ENCODE data around the gene ZNF845. TPM values are rescaled to one million over a fixed set of nuclear protein-coding genes. Genes with fewer than 3 reads are reported as not detected.

ZNF845 gene
- total and polyA plus RNA-seq, 10 of the 15 experiments (the other 5 are each of a cell fraction or from before 2014, with no cell fraction given): 0.58 to 8.2 (median 4.1) TPM

DNA sequence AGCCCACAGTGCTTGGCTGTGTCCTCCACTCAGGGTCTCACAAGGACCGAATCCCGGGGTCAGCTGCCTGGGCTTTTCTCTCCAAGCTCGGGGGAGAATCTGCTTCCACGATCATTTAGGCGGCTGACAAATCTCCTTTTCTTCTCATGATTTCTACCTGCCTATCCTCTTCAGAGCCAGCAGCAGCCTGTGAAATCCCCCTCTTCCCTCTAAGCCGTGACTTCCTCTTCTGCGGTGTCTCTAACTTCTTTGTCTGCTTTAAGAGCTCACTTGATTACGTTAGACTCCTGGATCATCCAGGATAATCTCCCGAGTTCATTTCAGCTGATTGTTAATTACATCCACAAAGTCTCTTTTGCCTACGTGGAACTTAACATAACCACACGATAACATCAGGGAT, 22.5 kb upstream of the ZNF845 start (continued):
- TF ChIP-seq SPI1 (IDR thresholded peaks at IDR 0.05; ENCODE audit: borderline replicate concordance, insufficient read depth, low read depth, low read length) (no peak; the same call in 1 of the 2 replicates), SUZ12 (IDR thresholded peaks at IDR 0.05; ENCODE audit: unreplicated experiment) (no peak), FOXK2 (IDR thresholded peaks at IDR 0.05) (no peak), KDM1A (IDR thresholded peaks at IDR 0.05; ENCODE audit: borderline replicate concordance) (no peak), SP1 (IDR thresholded peaks at IDR 0.05; ENCODE audit: low read depth, low read length) (no peak), SIX5 (IDR thresholded peaks at IDR 0.05; ENCODE audit: low read depth, low read length, severe bottlenecking) (no peak)
- TF ChIP-seq, protein P1, sequence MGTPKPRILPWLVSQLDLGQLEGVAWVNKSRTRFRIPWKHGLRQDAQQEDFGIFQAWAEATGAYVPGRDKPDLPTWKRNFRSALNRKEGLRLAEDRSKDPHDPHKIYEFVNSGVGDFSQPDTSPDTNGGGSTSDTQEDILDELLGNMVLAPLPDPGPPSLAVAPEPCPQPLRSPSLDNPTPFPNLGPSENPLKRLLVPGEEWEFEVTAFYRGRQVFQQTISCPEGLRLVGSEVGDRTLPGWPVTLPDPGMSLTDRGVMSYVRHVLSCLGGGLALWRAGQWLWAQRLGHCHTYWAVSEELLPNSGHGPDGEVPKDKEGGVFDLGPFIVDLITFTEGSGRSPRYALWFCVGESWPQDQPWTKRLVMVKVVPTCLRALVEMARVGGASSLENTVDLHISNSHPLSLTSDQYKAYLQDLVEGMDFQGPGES (IDR thresholded peaks at IDR 0.05): no peak

- H2AFZ ChIP-seq (ENCODE audit: control insufficient read depth, low read depth, low read length): no peak overlapping the region
- no peak overlapping the region for H3K27ac ChIP-seq (ENCODE audit: control insufficient read depth, insufficient read depth)
- no peak overlapping the region for H3K4me2 ChIP-seq (ENCODE audit: control insufficient read depth, insufficient read depth)
- intact Hi-C loops (cut with micrococcal nuclease; ENCODE audit: unreplicated experiment): no loop called here
- BruUV-seq (replicated peaks): no TSS peak
- H3K79me2 ChIP-seq (ENCODE audit: control insufficient read depth, insufficient read depth, low read length): no peaks in the 10 kb centered on the region
- H4K20me1 ChIP-seq (ENCODE audit: control insufficient read depth, insufficient read depth): no peaks in the 10 kb centered on the region
- H3K4me1 ChIP-seq (ENCODE audit: control insufficient read depth, insufficient read depth, low read length): no peaks in the 10 kb centered on the region
- H3K9me3 ChIP-seq (replicated peaks; ENCODE audit: control insufficient read depth, insufficient read depth, low read length): no peaks in the 10 kb centered on the region; the same call in 1 of the 3 replicates
- in situ Hi-C loops (cut with MboI): no loop called here
- no peaks in the 10 kb centered on the region for H3K36me3 ChIP-seq (ENCODE audit: control insufficient read depth in 2 of 2, insufficient read depth in 2 of 2, low read length in 1 of 2)
- no peak overlapping the region for H3K9ac ChIP-seq (ENCODE audit: control insufficient read depth, insufficient read depth, low read length)
- ChIA-PET SMC1A (ENCODE audit: uncharacterized antibody, unreplicated experiment) (no interaction called here), CTCF (no interaction called here), POLR2A (no interaction called here), RAD21 (ENCODE audit: unreplicated experiment) (no interaction called here)
- TF ChIP-seq IKZF2 (IDR thresholded peaks at IDR 0.05) (no peak), ZNF384 (IDR thresholded peaks at IDR 0.05; ENCODE audit: borderline replicate concordance, low read depth, low read length) (no peak), ATF7 (IDR thresholded peaks at IDR 0.05; ENCODE audit: low read depth) (peak; percentile 65)
- TF ChIP-seq, protein P2, sequence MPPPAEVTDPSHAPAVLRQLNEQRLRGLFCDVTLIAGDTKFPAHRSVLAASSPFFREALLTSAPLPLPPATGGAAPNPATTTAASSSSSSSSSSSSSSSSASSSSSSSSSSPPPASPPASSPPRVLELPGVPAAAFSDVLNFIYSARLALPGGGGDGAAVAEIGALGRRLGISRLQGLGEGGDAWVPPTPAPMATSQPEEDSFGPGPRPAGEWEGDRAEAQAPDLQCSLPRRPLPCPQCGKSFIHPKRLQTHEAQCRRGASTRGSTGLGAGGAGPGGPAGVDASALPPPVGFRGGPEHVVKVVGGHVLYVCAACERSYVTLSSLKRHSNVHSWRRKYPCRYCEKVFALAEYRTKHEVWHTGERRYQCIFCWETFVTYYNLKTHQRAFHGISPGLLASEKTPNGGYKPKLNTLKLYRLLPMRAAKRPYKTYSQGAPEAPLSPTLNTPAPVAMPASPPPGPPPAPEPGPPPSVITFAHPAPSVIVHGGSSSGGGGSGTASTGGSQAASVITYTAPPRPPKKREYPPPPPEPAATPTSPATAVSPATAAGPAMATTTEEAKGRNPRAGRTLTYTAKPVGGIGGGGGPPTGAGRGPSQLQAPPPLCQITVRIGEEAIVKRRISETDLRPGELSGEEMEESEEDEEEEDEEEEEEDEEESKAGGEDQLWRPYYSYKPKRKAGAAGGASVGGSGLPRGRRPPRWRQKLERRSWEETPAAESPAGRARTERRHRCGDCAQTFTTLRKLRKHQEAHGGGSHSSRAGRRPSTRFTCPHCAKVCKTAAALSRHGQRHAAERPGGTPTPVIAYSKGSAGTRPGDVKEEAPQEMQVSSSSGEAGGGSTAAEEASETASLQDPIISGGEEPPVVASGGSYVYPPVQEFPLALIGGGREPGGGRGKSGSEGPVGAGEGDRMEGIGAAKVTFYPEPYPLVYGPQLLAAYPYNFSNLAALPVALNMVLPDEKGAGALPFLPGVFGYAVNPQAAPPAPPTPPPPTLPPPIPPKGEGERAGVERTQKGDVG (CRISPR knock-in tag; IDR thresholded peaks at IDR 0.05): no peak
- FAIRE-seq (no peak), ATAC-seq (no peak), DNase-seq (ENCODE audit: low read depth, low spot score) (no peak)
- WGBS (ENCODE audit: insufficient coverage, insufficient replicate concordance, low lambda C conversion rate, missing lambda C conversion rate): 47% methylated on average over 12 of the region's 12 CpGs
- H3K4me3 ChIP-seq: no peak overlapping the region
- H3K27me3 ChIP-seq (replicated peaks in 1 of 2; ENCODE audit: control insufficient read depth in 2 of 2, insufficient read depth in 2 of 2, low read length in 1 of 2): no peaks in the 10 kb centered on the region
Measured at GRCh38 chr19:53311897-53312296, 21.7 kb upstream of the ZNF845 start.

Data from GM12878 (cell line).